HG03439 (cell line): Measurements from ENCODE around the gene COL23A1.
"Not testable (repeated sequence)": the region's sequence is repeated elsewhere in the genome, so short reads cannot be mapped to it uniquely, and the experiment has no call there.

Experiments used
- ATAC-seq: cut with Tn5 transposase; IDR thresholded peaks from one replicate; pipeline ENCODE4 v1.9.1; 2021; ENCODE audit warnings: mild to moderate bottlenecking, moderate library complexity; ENCODE audit not compliant: unreplicated experiment

The COL23A1 gene

DNA sequence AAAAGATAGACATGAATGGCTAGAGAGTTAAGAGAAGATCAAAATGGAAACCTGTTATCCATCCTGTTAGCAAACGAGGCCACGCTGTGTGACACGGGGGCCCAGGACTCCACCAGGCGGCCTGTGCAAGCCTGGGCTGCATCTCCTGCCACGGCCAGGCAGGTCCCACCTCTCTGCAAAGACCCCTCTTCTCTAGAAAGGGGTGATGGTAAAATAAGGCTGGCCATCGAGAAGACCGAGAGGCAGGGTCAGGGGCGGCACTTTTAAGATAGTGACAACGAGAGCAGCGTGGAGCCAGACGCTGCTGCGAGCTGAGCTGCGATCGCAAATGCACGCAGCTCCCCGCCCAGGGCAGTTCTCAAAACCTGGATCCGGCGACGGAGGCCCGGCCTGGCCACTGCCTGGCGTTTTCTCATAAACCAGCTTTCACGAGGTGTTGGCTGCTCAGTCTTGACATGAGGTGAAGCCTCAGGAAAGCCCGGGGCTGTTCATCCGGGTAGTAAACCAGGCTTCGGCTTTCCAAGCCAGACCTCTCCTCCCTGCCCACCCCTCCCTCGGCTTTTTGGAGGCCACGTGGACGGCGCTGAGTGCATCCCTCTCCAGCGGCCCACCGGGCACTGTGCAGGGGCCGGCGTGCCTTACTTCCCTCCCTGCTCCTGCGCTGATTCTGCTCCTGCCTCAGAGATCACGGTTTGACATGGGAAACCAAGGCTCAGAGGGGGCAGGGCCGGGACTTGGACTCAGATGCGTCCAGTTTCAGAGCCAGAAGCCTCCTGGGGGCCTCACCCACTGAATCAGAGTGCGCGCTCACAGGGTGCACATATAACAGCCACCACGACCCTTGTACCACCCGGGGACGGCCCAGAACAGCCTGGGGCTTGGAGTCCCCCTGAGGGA, 206.0 kb downstream of the COL23A1 start:
- ATAC-seq = no peak

DNA sequence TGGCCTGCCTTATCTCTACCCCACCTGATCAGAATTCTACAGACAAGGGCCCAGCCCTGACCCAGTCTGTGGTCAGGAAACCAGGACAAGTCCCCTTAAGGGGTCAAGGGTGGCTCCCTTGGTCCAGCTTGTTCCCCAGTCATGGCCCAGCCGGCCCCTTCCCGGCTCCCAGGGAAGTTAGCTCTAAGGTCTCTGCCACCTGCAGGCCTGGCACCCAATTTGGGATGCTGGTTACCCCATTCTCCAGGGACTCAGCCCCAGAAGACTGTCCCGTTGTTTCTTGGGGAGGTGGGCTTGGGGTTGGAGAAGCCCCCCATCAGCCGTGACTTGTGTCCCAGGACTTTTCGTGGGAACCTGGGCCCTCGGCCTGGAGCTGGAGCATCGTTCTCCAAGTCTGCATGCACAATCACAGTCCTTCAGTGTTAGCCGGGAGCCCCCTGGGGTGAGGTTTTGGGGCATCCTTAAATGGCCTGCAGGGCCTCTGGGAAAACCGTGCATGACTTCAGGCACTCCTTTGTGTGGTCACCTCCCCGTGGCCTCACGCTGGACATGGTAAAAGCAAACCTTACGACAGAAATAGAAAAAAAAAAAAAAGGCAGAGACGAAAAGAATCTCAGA, 206.8 kb downstream of the COL23A1 start:
- ATAC-seq = no peak

DNA sequence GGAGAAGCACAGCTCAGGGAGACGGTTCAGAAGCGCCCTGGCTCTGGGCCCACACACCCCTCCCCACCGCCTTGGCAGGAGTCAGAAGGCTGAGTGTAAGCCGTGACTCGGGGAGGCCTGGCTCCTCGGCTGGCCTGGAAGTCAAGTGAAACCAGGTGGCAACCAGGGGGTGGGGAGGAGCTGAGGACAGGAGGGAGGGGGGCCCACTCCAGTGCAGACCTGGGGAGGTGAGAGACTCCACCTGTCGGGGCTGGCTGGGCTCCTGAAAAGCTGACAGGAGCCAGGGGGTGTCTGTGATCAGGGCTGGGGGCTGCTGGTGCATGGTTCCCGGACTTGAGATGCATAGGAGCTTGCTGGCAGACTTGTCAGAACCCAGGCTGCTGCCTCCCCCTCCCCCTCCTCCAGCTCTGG, 207.4 kb downstream of the COL23A1 start:
- ATAC-seq = no peak

DNA sequence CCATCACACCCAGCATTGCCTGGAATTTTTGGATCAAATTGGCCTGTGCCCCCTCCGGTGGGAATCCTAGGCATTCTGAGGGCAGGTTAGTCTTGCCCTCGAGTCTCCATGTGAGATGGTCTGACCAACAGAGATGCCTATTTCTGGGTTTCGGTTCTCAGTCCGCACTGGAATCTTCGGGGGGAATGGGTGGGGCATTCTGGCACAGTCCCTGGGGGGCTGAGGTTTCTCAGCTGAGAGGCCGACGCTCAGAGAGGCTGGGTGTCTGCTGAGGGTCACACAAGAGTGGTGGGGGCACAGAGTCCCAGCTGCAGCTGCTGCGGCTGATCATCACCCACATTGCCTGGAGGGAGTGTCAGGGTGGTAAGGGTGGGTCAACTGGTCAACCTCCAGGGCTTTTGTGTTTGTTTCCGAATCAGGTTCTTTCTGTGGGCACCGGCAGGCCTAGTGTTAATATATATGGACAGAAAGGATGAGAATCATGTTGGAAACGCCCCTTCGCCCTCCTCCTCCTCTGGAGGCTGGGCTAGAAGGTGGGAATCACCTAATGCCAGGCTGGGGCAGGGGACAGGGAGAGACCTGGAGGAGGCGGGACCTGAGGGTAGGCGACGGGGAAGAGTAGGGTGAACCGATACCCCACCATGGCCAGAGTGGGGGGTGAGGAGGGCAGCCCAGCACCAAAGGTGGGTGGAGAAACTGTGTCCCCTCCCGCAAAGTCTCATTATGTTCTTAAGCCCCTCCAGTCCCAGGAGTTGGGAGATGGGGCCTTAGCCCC, 208.1 kb downstream of the COL23A1 start:
- ATAC-seq = no peak

DNA sequence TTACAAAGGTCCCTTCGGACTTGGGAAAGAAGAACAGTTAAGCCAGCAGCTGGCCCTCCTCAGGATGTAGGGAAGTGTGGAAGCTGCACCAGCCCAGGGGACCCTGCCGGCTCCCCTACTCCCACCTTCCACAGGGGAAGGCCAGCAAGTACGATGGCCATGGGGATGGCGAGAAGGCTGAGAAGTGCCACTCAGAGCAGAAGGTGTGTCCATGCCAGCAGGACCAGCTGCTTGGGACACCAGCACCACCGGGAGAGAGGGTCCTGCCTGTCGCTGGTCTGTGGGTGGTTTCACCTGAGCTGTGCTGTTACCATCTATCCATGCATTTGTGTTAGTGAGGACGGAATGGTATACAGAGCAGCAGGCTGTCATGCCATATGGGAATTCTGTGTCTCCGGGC, 209.0 kb downstream of the COL23A1 start:
- no peak for ATAC-seq

DNA sequence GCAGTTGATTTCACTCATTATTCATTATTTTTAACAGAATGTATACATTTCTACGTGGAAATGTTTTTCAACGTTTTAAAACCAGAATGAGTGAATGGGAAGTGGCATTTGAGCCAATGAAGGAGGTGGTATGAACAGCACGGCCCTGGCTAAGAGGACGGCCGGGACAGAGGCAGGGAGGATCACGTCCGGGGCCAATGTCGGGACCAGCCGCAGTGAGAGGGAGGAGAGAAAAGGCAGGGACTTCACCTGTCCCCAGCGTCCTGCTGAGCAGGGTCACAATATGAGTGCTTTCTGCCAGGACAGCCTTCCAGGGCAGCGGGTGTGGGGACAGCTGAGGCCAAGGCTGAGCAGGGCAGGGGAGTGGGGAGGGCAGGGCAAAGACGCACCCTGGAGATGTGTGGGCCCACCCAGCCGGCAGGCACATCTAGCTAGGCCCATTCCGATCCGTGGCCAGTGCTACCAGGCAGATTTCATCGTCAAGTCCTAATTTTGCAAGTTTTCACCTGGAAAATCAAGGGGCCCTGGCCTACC, 209.6 kb downstream of the COL23A1 start:
- ATAC-seq = no peak

DNA sequence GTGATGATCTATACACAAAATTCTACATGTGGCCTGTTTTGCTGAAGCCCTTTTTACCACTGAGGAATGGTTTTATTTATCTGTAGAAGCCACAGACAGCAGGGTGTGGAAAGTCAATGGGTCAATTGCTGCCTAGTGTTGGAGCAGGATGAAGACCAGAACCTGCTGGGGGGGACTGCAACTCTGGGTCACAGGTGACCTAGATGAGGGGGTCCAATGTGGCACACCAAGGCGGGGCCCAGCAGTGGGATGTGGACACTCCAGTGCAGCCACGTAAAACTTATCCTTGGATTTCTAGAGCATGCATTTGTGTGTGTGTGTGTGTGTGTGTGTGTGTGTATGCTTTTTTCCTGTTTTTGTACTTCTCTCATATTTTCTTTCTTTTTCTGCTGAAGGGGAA, 210.1 kb downstream of the COL23A1 start:
- ATAC-seq = no peak

DNA sequence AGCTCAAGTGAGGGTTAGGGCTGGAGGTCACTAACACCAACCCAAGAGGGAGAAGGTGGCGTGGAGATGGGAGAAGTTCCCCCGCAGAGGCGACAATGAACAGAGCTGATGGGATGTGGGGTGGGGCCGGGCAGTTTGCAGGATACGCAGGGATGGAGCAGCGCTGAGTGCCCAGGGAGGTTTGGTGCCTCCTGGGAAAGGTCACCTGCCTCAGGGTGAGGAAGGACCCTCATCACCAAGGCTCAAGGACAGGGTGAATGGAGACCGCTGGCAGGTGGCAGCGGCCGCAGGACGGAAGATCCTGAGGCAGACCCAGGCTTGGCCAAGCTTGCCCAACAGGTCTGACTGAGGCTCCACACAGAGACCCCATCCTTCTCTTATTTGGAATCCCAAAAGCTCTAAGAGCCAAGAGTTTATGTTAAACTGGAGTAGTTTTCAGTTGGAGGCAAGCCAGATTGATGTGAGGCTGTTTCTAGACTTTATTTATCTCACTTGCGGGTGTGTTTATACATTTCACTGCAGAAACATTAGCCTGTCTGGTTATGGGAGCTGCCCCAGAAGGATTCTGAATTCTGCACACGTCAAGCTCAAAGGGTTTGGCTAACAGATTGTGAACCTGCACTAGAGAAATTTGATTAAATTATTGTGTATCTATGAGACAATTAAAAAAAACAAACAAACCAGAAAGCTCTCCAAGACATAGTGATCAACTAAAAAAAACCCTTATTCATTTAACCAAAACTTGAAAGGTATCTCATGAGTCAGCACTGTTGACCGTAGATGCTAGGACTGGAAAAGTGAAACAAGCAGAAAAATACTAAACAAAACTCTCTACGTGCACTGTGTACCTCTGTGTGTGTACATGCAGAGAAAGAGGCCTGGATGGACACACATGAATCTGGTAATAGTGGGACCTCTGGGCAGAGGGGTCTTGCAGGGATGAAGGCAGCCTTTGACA, 211.4 kb downstream of the COL23A1 start:
- no peak for ATAC-seq

DNA sequence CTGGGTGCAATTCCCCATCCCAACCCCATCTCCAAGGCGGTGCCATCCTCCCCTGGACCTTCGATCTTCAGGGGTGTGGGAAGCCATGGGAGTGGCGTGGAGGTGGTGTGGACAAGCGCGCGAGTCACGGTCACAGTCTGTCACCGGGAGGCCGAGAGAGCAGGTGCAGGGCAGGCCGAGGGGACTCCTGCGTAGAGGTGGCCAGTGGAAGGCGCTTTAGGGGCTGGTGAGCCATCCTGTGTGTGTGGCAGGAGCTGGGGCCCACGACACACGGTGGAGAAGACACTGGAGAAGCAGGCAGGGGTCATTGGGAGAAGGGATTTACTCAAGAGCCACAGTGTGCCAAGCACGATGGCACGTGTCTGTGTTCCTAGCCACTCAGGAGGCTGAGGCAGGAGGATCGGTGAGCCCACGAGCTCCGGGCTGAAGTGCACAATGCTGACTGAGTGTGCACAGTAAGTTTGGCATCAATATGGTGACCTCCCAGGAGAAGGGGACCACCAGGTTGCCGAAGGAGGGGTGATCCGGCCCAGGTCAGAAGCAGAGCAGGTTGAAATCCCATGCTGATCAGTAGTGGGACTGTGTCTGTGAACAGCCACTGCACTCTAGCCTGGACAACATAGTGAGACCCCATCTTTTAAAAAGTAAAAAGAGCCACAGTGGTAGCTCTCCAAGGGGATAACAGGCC, 212.5 kb downstream of the COL23A1 start:
- no peak for ATAC-seq

DNA sequence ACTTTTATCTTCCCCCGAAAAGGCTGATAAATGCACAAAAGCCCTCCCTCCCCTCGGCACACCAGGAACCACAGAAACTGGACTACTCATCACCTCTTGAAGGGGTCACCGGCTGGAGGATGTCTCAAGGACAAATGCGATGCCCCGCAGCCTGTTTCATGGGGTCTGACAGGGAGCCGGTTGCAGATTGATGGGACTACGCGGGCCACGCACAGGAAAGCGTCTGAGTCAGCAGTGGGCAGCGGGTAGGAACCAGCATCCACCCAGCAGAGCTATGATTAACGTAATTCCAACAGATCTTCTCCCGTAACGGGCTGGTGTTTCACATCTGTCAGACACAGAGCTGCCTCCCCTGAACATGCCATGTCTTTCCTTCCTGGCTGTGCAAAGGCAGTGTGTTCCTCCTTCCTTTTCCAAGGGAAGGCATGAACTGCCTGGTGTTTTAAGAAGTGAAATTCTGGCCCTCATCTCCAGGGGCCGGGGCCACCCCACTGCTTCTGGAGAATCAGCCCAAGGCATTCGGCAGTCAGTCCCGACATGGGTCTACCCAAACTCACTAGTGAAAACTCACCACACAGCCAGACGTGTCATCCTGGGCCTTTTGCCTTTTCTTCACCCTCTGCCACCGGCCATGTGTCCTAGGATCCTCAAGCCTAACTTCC, 213.1 kb downstream of the COL23A1 start:
- ATAC-seq = no peak

DNA sequence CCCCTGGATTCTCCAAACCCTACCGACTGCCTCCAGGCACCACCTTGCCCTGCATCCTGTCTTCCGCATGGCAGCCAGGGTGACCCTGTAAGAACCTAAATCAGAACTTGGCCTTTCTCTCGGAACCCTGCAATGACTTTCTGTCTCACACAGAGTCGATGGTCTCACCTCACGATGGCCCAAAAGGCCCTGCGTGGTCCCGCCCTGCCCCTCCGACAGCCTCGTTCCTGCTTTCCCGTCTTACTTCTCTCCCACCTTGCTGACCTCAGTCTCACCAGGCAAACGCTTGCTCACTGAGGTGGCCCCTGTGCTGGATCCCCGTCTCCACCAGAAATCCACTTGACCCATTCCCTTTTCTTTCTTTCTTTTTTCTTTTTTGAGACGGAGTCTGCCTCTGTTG, 214.8 kb downstream of the COL23A1 start:
- ATAC-seq = no peak

DNA sequence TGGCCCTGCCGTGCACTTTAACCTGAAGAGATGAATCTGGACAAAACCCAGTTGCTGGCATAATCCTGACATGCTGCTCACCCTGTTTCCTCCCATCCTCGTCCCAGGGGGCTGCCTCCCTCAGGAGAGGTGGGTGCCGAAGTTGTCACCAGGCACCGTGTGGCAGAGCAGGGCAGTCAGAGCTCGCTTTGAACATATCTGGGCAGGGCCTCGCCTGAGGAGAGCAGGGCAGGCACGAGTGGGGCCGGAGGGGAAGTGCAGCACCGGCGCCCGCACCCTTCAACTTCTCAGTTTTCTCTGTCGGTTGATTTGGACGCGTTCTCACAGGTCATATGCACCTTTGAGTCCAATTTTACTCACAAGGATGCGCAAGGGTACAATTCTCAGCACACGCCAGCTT, 216.5 kb downstream of the COL23A1 start:
- no peak for ATAC-seq

DNA sequence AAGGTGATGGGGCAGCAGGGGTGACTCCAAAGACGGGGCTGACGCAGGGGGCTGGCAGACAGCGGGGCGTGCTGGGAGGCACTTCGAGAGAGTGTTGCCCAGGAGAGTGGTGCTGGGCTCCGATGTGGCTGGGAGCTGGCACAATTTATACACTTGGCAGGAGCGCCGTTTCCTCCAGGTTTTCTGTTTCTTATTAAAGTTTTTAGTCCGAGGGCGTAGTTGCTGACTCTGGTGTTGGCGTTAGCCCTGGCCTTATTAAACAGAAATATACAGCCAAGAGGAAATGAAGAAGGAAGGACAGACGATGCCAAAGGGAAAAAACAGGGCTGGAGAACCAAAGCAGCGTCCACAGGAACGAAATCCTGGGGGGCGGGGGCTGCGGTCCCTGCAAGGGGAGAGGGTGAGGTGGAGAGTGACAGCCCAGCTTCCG, 218.0 kb downstream of the COL23A1 start:
- ATAC-seq = no peak

DNA sequence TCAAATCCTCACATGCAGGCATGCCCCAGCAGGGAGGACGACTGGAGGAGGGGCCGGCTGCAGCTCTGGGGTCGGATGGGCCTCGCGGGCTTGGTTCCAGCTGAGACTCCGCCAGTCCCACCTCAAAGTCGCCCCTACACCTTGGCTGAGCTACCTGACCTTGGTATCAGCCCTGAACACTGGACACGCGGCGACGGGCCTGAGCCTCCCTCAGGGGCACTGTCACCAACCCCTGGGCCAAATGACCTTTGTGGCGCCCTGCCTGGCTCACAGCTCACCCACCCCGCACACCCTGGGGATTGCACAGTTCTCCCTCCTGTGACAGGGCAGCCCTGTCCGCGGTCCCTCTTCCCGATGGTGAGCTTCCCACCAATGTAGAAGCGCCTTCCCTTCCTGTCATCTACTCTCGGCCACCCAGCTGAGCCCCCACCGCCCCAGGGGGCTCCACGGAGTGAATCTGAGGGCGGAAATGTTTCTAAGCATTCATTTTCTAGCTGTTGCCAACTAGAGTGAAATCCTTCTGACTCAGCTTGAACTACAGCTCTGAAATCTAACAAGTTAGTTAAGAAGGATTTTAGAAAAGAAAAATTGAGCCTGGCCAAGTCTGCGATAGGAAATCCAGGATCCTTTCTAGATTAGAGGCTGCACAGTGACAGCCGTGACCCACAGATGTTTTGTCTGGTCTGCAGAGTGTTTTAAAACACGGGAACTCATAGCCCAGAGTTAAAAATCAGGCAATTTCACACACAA, 218.7 kb downstream of the COL23A1 start:
- ATAC-seq = no peak

DNA sequence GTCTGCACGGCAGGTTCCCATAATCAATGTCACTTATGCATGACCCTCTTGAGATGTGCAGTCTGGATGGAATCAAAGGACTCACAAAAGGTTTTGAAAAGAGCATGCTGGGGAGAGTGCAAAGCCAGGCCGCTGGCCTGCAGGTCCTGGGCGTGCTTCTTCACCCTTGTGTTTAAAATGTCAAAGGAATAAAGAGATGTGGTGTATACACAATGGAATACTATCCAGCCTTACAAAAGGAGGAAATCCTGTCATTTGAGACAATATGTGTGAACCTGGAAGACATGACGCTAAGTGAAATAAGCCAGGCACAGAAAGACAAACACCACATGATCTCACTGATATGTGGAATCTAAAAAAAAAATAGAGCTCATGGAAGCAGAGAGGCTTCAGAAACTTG, 220.1 kb downstream of the COL23A1 start:
- ATAC-seq = no peak

DNA sequence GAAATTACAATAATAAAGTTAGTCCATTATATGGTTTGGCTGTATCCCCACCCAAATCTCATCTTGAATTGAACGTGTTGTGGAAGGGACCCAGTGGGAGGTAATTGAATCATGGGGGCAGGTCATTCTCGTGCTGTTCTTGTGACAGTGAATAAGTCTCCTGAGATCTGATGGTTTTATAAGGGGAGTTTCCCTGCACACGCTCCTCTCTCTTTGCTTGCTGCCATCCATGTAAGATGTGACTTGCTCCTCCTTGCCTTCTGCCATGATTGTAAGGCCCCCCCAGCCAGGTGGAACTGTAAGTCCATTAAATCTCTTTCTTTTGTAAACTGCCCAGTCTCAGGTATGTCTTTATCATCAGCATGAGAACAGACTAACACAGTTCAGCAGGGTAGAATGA, 220.7 kb downstream of the COL23A1 start:
- ATAC-seq = not testable (repeated sequence)

DNA sequence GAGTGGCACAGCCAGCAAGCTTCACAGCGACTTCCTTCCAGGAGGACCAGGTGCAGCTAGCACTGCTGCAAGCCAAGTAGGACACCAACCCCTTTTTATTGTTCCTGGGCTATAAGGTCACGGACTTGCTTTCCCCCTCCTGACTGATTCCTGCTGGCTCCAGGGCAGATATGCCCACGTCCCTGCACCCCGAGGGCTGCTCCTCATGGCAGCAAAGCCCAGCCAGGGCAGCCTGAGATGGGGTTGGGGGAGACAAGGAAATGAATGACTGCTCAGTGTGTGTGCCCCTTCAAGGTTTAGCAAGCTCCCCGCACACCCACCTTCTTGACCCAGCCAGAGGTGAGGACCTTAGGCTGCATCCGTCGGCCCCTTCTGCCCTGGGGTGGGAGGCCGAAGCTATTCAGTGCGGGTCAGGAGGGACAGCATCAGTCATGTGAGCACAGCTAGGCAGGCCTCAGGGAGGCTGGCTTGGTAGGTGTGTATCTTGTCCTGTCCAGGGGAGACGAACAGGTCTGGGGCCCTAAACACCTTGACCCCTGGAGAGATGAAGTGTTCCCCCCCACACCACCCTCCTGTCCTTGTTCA, 221.4 kb downstream of the COL23A1 start:
- ATAC-seq = no peak

DNA sequence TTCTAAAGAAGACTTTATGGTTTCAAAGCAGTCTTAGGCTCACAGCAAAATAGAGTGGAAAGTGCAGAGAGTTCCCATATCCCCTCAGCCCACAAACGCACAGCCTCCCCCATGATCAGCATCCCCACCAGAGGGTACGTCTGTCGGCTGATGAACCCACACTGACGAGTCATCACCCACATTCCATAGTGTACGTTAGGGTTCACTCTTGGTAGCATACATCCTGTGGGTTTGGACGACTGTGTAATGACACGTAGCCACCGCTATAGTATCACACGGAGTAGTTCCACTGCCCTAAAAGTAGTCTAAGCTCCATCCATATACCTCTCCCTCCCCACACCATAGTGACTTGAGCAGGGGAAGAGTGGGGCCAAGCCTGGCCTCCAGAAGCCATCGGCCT, 221.9 kb downstream of the COL23A1 start:
- no peak for ATAC-seq
